NCI-H69 (cell line): ENCODE measurements around the gene TTC7B.
A peak's percentile ranks its signal among the peaks of the same experiment; 100 is the strongest.

ENCODE experiments used
- DNase-seq: peaks from one replicate; lab custom pipeline; 2025; lab: John Stamatoyannopoulos, UW

The TTC7B gene

GRCh38 chr14:90805662-90806540 lies 10.3 kb downstream of the TTC7B start:
- no peak for DNase-seq

- DNase-seq: no peak
Measured at GRCh38 chr14:90805084-90805391, 11.2 kb downstream of the TTC7B start.

GRCh38 chr14:90804292-90805083 lies 11.7 kb downstream of the TTC7B start:
- no peak for DNase-seq

- no peak for DNase-seq
Measured at GRCh38 chr14:90803249-90803648, 13.0 kb downstream of the TTC7B start.

GRCh38 chr14:90799420-90799819 lies 16.8 kb downstream of the TTC7B start:
- no peak for DNase-seq

- no peak for DNase-seq
Measured at GRCh38 chr14:90797919-90798318, 18.3 kb downstream of the TTC7B start.

- peak; percentile 17 for DNase-seq
Measured at GRCh38 chr14:90797451-90797850, 18.8 kb downstream of the TTC7B start.

GRCh38 chr14:90796329-90796728 lies 19.9 kb downstream of the TTC7B start:
- DNase-seq: no peak

GRCh38 chr14:90795744-90796143 lies 20.5 kb downstream of the TTC7B start:
- DNase-seq: peak; percentile 22

- no peak for DNase-seq
Measured at GRCh38 chr14:90791486-90791885, 24.7 kb downstream of the TTC7B start.

GRCh38 chr14:90788031-90788430 lies 28.2 kb downstream of the TTC7B start:
- no peak for DNase-seq

GRCh38 chr14:90785876-90786450 lies 30.3 kb downstream of the TTC7B start:
- DNase-seq: no peak

GRCh38 chr14:90785471-90785870 lies 30.8 kb downstream of the TTC7B start:
- peak; percentile 64 for DNase-seq

- DNase-seq: no peak
Measured at GRCh38 chr14:90784621-90785270, 31.5 kb downstream of the TTC7B start.

- no peak for DNase-seq
Measured at GRCh38 chr14:90783344-90783743, 32.9 kb downstream of the TTC7B start.

GRCh38 chr14:90782892-90783291 lies 33.3 kb downstream of the TTC7B start:
- no peak for DNase-seq

GRCh38 chr14:90781876-90782275 lies 34.4 kb downstream of the TTC7B start:
- no peak for DNase-seq

- DNase-seq: no peak
Measured at GRCh38 chr14:90781344-90781761, 34.9 kb downstream of the TTC7B start.

- DNase-seq: no peak
Measured at GRCh38 chr14:90780519-90780918, 35.7 kb downstream of the TTC7B start.

- peak; percentile 97 for DNase-seq
Measured at GRCh38 chr14:90778571-90779255, 37.5 kb downstream of the TTC7B start.

- DNase-seq: no peak
Measured at GRCh38 chr14:90777830-90778485, 38.3 kb downstream of the TTC7B start.
